Fibroblast of pulmonary artery (primary cell): ENCODE results near the gene DNM1.

Source experiments
- DNase-seq: peaks from one replicate; pipeline ENCODE4 v3.0.0-alpha.2; 2010; ENCODE audit warnings: low read depth
- H3K4me3 ChIP-seq: replicated peaks from 2 replicates; pipeline ENCODE4 v1.5.1; 2011; ENCODE audit warnings: low read depth, mild to moderate bottlenecking, control low read depth, low read length, moderate library complexity
- TF ChIP-seq, protein P1 (sequence below): IDR thresholded peaks from 2 replicates; pipeline ENCODE4 v1.5.1; 2011; ENCODE audit warnings: mild to moderate bottlenecking, control low read depth, low read length, inconsistent platforms; ENCODE audit errors: missing control alignments

DNM1 gene

DNA sequence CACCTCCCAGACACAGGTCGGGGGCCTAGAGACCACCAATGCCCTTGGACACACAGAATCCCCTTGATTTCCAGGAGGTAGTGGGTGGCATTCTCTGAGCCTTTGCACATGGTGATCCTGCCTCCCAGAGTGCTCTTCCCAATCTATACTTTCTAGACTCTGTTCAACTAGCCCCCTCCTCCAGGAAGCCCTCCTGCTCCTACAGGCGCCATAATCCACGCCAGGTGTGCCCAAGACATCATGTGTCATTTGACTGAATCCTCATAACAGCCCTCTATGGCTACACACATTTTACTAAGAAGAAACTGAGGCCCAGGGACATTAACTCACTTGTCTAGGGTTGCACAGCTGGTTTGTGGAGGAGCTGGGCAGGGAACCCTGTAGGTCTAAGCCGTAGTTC, 36.0 kb upstream of the DNM1 start:
- H3K4me3 ChIP-seq: no peak overlapping the region
- TF ChIP-seq, protein P1, sequence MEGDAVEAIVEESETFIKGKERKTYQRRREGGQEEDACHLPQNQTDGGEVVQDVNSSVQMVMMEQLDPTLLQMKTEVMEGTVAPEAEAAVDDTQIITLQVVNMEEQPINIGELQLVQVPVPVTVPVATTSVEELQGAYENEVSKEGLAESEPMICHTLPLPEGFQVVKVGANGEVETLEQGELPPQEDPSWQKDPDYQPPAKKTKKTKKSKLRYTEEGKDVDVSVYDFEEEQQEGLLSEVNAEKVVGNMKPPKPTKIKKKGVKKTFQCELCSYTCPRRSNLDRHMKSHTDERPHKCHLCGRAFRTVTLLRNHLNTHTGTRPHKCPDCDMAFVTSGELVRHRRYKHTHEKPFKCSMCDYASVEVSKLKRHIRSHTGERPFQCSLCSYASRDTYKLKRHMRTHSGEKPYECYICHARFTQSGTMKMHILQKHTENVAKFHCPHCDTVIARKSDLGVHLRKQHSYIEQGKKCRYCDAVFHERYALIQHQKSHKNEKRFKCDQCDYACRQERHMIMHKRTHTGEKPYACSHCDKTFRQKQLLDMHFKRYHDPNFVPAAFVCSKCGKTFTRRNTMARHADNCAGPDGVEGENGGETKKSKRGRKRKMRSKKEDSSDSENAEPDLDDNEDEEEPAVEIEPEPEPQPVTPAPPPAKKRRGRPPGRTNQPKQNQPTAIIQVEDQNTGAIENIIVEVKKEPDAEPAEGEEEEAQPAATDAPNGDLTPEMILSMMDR: no peak
- no peak for DNase-seq

DNA sequence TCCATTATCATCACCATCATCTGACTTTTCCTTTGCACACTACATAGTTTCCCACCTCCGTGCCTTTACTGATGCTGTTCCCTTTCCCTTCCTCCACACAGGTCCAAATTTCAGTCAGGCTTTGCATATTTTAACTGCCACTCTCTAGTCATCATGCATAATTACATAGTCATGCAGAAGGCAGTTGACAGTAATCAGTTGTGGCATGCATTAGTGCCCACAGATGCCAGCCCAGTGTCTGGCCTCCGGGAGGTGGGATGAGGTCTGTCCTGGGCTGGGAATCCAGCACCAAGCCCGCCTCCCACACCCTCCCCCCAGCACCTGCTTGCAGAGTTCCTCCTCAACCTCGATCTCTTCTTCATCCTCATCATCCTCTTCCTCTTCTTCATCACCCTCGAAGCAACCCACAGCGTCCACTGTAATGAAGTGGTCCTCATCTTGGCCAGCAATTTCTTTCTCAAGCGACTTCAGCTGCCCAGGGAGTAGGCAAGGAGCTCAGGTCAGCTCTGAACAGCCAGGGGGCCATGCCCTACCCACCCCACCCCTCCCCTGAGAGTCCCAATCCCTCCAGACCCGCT, 34.4 kb upstream of the DNM1 start:
- TF ChIP-seq, protein P1: no peak
- no peak for DNase-seq
- no peak overlapping the region for H3K4me3 ChIP-seq

DNA sequence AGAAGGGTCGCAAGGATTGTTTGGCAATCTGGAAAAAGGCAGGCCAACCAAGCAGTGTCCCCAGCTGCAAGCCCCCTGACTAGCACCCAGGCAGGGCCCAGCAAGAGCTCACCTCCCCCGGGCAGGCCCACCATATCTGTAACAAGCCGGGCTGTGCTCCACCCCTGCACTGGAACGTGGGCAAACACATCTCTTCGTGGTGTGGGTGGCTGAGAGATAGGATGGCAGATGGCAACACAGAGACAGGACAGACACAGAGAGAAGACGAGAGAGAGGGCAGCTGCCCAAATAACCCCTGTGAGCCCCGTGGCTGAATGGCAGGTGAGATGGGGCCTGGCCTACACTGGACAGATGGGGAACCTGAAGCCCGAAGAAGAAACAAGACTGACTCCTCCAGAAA, 33.7 kb upstream of the DNM1 start:
- no peak overlapping the region for H3K4me3 ChIP-seq
- TF ChIP-seq, protein P1: no peak
- no peak for DNase-seq

DNA sequence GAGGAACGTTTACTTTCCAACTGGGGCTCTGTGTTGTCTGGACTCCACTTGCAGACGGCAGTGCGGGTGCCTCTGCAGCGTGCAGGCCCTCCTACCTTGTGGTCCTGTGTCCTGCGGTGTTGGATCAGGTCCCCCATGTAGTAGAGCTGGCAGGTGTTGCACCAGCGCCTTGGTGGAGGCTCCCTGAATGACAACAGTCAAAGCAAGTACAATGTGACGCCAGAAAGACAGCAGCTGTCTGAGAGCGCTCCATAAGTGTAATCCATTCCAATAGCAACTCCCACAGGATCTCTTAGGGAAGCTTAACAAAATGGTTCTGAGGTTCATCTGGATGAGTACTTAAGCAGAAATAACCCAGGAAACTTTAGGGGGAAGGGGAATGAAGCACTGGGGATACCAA, 33.3 kb upstream of the DNM1 start:
- no peak for DNase-seq
- H3K4me3 ChIP-seq: no peak overlapping the region
- TF ChIP-seq, protein P1: no peak

DNA sequence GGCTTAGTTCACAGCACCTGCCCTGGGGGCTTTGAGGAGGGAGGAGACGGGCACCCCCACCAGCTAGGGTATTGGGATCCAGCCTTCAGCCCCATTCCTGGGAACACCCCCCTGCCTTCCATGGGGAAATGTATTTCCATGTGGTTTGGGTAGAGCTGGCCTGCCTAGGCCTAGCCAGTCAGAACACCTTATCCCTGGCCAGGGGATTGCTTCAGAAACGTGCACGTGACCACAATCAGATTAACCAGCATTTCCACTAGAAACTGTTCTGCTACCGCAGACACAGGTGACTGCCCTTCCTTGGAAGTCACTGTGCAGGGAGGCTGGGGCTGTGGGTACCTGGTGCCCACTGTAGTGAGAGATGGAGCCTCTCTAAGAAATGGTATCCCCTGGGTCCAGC, 29.1 kb upstream of the DNM1 start:
- TF ChIP-seq, protein P1: no peak
- no peak overlapping the region for H3K4me3 ChIP-seq
- DNase-seq: no peak

DNA sequence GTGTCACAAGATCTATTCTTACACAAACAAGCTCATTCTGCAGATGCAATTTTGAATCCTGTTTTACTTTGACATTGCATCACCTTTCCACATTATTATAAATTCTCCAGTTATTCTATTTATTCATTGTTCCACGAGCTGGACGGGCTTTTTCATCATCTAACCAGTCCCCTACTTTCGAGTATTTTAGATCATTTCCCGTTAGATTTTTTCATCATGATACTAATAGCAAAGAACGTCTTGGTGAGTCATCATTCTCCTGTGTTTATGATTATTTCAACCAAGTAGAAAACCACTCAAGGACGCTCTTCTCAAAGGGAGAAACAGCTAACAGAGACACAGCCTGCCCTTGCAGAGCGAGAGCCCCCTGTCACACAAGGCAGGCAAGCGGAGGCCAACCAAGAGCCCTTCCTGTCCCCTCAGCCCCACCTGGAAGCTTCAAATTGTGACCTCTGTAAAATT, 28.0 kb upstream of the DNM1 start:
- TF ChIP-seq, protein P1: no peak
- H3K4me3 ChIP-seq: no peak overlapping the region
- DNase-seq: peak; percentile 39

DNA sequence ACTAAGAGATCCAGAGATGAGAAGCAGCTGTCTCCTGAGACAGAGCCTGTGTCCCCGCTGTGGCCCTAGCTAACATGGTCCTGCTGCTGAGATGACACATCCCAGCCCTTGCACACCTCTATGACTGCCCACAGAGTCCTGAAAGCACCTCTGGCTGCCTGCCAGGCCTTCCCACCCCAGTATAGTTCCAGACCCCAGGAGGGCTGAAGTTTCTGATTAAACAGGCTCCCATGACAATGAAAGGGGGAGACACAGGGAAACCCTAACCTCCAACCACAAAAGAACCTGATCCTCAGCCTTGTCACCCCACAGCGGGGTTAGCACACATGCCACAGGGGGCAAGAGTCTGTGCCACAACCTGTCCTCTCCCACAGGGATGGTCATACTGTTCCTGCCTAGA, 27.5 kb upstream of the DNM1 start:
- DNase-seq: no peak
- no peak overlapping the region for H3K4me3 ChIP-seq
- TF ChIP-seq, protein P1: no peak
